Measurements from ENCODE around the gene AKT3. TPM values are rescaled to one million over a fixed set of nuclear protein-coding genes. Genes with fewer than 3 reads are reported as not detected.

AKT3 gene
- total RNA-seq, 2 experiments from 2014 or later = 31.7 to 34.6 TPM

DNA sequence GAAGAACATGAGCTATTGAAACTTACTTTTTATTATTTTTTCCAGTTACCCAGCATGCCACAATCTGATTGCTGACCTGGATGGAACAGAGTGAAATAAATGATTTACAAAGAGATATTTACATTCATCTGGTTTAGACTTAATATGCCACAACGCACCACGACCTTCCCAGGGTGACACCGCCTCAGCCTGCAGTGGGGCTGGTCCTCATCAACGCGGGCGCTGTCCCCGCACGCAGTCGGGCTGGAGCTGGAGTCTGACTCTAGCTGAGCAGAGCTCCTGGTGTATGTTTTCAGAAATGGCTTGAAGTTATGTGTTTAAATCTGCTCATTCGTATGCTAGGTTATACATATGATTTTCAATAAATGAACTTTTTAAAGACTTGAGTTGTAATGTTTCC, 350.3 kb downstream of the AKT3 start:
- no peak overlapping the region for H3K27ac Mint-ChIP-seq
- H3K36me3 Mint-ChIP-seq (ENCODE audit: low read depth) = peaks cover 11% of the 10 kb centered on the region
- TF ChIP-seq, protein P1, sequence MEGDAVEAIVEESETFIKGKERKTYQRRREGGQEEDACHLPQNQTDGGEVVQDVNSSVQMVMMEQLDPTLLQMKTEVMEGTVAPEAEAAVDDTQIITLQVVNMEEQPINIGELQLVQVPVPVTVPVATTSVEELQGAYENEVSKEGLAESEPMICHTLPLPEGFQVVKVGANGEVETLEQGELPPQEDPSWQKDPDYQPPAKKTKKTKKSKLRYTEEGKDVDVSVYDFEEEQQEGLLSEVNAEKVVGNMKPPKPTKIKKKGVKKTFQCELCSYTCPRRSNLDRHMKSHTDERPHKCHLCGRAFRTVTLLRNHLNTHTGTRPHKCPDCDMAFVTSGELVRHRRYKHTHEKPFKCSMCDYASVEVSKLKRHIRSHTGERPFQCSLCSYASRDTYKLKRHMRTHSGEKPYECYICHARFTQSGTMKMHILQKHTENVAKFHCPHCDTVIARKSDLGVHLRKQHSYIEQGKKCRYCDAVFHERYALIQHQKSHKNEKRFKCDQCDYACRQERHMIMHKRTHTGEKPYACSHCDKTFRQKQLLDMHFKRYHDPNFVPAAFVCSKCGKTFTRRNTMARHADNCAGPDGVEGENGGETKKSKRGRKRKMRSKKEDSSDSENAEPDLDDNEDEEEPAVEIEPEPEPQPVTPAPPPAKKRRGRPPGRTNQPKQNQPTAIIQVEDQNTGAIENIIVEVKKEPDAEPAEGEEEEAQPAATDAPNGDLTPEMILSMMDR (IDR thresholded peaks at IDR 0.05) = no peak
- H3K27me3 Mint-ChIP-seq = no peaks in the 10 kb centered on the region
- ChIA-PET POLR2A (no interaction called here), CTCF (interaction anchor here (0.5 kb wide), 1 partner anchor 196 kb away, joined by 4 read pairs; no protein-coding TSS in a partner anchor)
- H3K4me3 Mint-ChIP-seq = no peak overlapping the region
- intact Hi-C loops (cut with micrococcal nuclease) = no loop called here
- peaks cover 3% of the 10 kb centered on the region for H3K4me1 Mint-ChIP-seq (ENCODE audit: low read depth)
- H3K9me3 Mint-ChIP-seq = no peaks in the 10 kb centered on the region
- ATAC-seq = no peak
- DNase-seq = no peak

DNA sequence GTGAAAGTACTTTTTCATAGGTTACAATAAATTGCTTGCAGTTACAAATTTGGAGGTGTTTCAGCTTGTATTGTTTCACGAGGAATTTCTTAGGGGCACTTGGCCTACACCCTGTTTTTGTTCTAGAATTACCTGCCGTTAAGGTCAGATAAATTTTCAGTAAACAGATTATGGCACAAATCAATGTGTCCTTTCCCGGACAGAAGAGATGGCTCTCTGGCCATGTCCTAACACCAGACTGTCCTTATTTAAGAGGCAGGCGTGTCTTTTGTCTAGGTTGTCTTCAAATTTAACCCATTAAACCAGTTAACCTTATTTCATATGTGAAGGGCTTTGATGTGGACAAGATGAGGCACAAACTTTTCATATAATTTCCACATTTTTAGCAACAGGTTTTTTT, 350.8 kb downstream of the AKT3 start:
- H3K27me3 Mint-ChIP-seq = no peaks in the 10 kb centered on the region
- no peaks in the 10 kb centered on the region for H3K9me3 Mint-ChIP-seq
- ATAC-seq (no peak), DNase-seq (no peak)
- POLR2A ChIA-PET = no interaction called here
- TF ChIP-seq, protein P1 (IDR thresholded peaks at IDR 0.05) = no peak
- H3K27ac Mint-ChIP-seq = no peak overlapping the region
- H3K36me3 Mint-ChIP-seq (ENCODE audit: low read depth) = peaks cover 7% of the 10 kb centered on the region
- no peak overlapping the region for H3K4me3 Mint-ChIP-seq
- CTCF ChIA-PET = no interaction called here
- H3K4me1 Mint-ChIP-seq (ENCODE audit: low read depth) = peaks cover 3% of the 10 kb centered on the region
- intact Hi-C loops (cut with micrococcal nuclease) = no loop called here

DNA sequence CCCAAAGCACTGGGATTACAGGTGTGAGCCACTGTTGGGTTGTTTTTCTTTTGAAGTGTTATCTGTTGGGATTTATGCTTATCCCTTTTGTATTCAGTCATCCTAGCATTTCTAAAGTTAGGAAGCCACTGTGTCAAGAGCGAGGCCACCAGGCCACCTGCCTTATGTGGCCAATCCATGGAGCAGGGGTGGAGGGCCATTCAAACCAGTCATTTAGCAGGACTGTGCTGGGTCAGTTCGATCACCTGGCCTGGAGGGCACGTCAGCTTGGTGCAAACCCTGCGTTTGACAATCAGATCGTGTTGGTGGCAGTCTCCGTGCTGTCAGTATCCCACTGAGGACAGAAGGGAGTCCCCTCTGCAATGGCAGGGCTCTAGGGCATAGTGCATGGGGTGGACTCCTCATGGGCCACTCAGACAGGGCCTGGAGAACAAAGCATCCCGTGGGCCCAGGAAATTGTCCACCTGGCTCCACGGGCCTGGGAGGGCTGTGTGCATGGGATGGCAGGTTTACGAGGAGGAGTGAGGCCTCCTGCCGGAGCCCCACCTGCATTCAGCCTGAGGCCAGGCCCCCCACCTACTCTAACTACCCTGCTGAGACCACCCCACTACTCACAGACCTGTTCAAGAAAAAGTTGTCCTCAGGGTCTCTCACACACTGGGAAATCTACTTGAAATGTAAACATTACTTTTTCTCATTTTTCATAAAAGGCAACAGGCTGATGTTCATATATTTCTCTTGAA, 351.9 kb downstream of the AKT3 start:
- ChIA-PET CTCF (no interaction called here), POLR2A (no interaction called here)
- ATAC-seq = no peak
- Mint-ChIP-seq H3K9me3 (no peaks in the 10 kb centered on the region), H3K4me1 (ENCODE audit: low read depth) (peaks cover 3% of the 10 kb centered on the region), H3K36me3 (ENCODE audit: low read depth) (peaks cover 5% of the 10 kb centered on the region), H3K27me3 (no peaks in the 10 kb centered on the region), H3K27ac (no peak overlapping the region), H3K4me3 (no peak overlapping the region)
- DNase-seq = no peak
- TF ChIP-seq, protein P1 (IDR thresholded peaks at IDR 0.05) = no peak
- intact Hi-C loops (cut with micrococcal nuclease) = no loop called here

DNA sequence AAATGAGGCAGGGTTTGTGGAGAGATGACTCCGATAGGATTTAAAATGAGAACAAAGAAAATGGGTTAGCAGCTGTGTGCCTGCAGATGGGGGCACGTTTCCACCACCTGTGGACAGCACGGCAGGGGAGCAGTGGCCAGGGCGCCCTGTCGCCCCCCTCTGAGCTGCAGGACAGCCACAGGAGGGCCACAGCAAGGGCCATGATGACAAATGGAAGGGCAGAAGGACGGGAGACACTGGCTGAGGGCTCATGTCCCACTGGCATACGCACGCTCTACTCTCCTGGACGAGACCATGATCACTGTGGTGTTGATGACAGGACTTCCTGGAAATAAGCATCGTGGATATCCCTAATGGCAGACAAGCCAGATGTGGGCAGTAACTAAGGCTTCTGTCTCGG, 353.2 kb downstream of the AKT3 start:
- Mint-ChIP-seq H3K9me3 (no peaks in the 10 kb centered on the region), H3K27ac (no peak overlapping the region), H3K27me3 (no peaks in the 10 kb centered on the region), H3K4me3 (no peak overlapping the region), H3K36me3 (ENCODE audit: low read depth) (peaks cover 5% of the 10 kb centered on the region), H3K4me1 (ENCODE audit: low read depth) (peaks cover 3% of the 10 kb centered on the region)
- intact Hi-C loops (cut with micrococcal nuclease) = no loop called here
- ATAC-seq = no peak
- DNase-seq = no peak
- ChIA-PET CTCF (no interaction called here), POLR2A (no interaction called here)
- TF ChIP-seq, protein P1 (IDR thresholded peaks at IDR 0.05) = no peak

DNA sequence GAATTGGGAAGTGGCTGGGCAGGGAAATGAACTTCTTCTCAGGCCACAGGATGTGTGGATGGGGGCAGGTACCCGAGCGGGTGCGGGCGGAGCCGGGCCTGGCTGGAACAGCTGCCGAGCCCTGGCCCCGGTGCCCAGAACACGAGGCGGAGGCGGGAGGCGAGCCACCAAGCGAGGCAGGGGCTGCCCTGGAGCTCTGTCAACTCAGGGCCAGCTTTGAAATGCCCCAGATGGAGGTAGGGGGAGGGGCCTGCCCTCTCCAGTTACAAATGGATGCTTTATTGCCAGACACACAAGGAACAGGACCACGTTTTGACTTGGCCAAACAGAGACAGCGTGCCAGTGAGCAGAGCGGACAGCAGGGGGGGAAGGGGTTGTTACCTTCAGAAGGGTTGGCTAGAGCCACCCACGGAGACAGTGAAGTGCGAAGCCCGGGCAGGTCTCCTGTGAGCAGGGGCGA, 353.8 kb downstream of the AKT3 start:
- H3K9me3 Mint-ChIP-seq = no peaks in the 10 kb centered on the region
- POLR2A ChIA-PET = no interaction called here
- H3K27ac Mint-ChIP-seq = peak overlapping the region; percentile 46
- TF ChIP-seq, protein P1 (IDR thresholded peaks at IDR 0.05) = no peak
- CTCF ChIA-PET = no interaction called here
- intact Hi-C loops (cut with micrococcal nuclease) = no loop called here
- H3K36me3 Mint-ChIP-seq (ENCODE audit: low read depth) = peaks cover 5% of the 10 kb centered on the region
- peaks cover 3% of the 10 kb centered on the region for H3K4me1 Mint-ChIP-seq (ENCODE audit: low read depth)
- no peak for DNase-seq
- ATAC-seq = no peak
- no peaks in the 10 kb centered on the region for H3K27me3 Mint-ChIP-seq
- no peak overlapping the region for H3K4me3 Mint-ChIP-seq
